K562 (cell line): ENCODE data around the gene KSR2. TPM values are rescaled to one million over a fixed set of nuclear protein-coding genes. Genes with fewer than 3 reads are reported as not detected.
A peak's percentile ranks its signal among the peaks of the same experiment; 100 is the strongest.

Source experiments
- ATAC-seq: fragments of 200-7000 bp; cut with Tn5 transposase; 3 replicates; pipeline ENCODE4 v1.9.1; 2020; ENCODE audit warnings: moderate library complexity
- BruUV-seq: library from RNA; stranded (reverse); fragments of 400-500 nt; replicated peaks from 2 replicates; lab custom pipeline; 2021; lab: Mats Ljungman, UMichigan
- CTCF ChIA-PET: fragments of 300-600 bp; formaldehyde crosslinking; extraction: SDS; loops from one replicate; lab custom pipeline; 2021; ENCODE audit warnings: low intra/inter-chr PET ratio; lab: Yijun Ruan, JAX
- POLR2A ChIA-PET: fragments of 300-600, 350-650 bp; sonication (Branson Sonifier 250); formaldehyde crosslinking; extraction: SDS; loops from one replicate; lab custom pipeline; 2021; ENCODE audit warnings: antibody characterized with exemption, inconsistent platforms; lab: Yijun Ruan, JAX
- DNase-seq, 4 experiments: peaks; one replicate each; pipeline versions ENCODE4 v3.0.0 to v3.0.0-alpha.2; 2011 to 2018; ENCODE audit warnings: low spot score in 3 of 4, mixed read lengths in 3 of 4; ENCODE audit errors: extremely low read depth in 1 of 4
- FAIRE-seq: peaks from 2 replicates; lab custom pipeline; 2011; peaks lifted over from hg19 to GRCh38; lab: Jason Lieb, UNC
- H2AFZ ChIP-seq: 2 replicates; pipeline ENCODE4 v1.6.0; 2011; ENCODE audit warnings: low read depth, low read length, control low read depth, inconsistent platforms
- H3K27ac ChIP-seq: fragments of 200-600 bp; 3 replicates; pipeline ENCODE4 v1.8.0; 2011; ENCODE audit warnings: low read depth, mild to moderate bottlenecking, control low read depth, inconsistent platforms, low read length, moderate library complexity, mixed read lengths; ENCODE audit errors: extremely low read depth
- H3K27me3 ChIP-seq, 2 experiments: fragments of 300-600 bp in 1 of 2; 2 replicates in 1 of 2; 3 replicates in 1 of 2; pipeline versions ENCODE4 v1.6.0 to v1.8.0; 2011; ENCODE audit warnings: inconsistent platforms in 2 of 2, low read length in 2 of 2, mild to moderate bottlenecking in 1 of 2, mixed read lengths in 1 of 2, moderate library complexity in 1 of 2; ENCODE audit not compliant: control insufficient read depth in 2 of 2, insufficient read depth in 2 of 2
- H3K36me3 ChIP-seq: fragments of 300-600 bp; 3 replicates; pipeline ENCODE4 v1.8.0; 2011; ENCODE audit warnings: mild to moderate bottlenecking, low read length, inconsistent platforms; ENCODE audit not compliant: control insufficient read depth, insufficient read depth
- H3K4me1 ChIP-seq, 2 experiments: fragments of 200-600 bp in 1 of 2; replicated peaks in 1 of 2; 2 replicates in 1 of 2; 3 replicates in 1 of 2; pipeline versions ENCODE4 v1.5.1 to v1.8.0; 2011; ENCODE audit warnings: inconsistent platforms in 2 of 2, low read length in 2 of 2, mild to moderate bottlenecking in 1 of 2, mixed read lengths in 1 of 2, moderate library complexity in 1 of 2; ENCODE audit not compliant: control insufficient read depth in 2 of 2, insufficient read depth in 2 of 2
- H3K4me2 ChIP-seq: 2 replicates; pipeline ENCODE4 v1.6.1; 2011; ENCODE audit warnings: low read length, control low read depth, inconsistent platforms, mixed read lengths; ENCODE audit not compliant: insufficient read depth
- H3K4me3 ChIP-seq: fragments of 200-600 bp; sonication (generic), shearing (Covaris generic); 2 replicates; pipeline ENCODE4 v1.5.1; 2016; ENCODE audit warnings: control low read depth, inconsistent platforms
- H3K79me2 ChIP-seq: fragments of 200-600 bp; 3 replicates; pipeline ENCODE4 v1.8.0; 2011; ENCODE audit warnings: low read length, inconsistent platforms; ENCODE audit not compliant: control insufficient read depth, insufficient read depth
- H3K9ac ChIP-seq, 2 experiments: 2 replicates each; pipeline versions ENCODE4 v1.6.0 to v1.6.1; 2011; ENCODE audit warnings: low read depth in 2 of 2, low read length in 2 of 2, control low read depth in 1 of 2, inconsistent platforms in 1 of 2, mild to moderate bottlenecking in 1 of 2, mixed read lengths in 1 of 2; ENCODE audit not compliant: insufficient read depth in 1 of 2
- H3K9me1 ChIP-seq: one replicate; pipeline ENCODE4 v1.6.0; 2011; ENCODE audit warnings: inconsistent platforms, mild to moderate bottlenecking, low read length, moderate library complexity; ENCODE audit not compliant: control insufficient read depth, insufficient read depth
- H3K9me3 ChIP-seq: replicated peaks from 2 replicates; pipeline ENCODE4 v1.5.1; 2011; ENCODE audit warnings: low read depth, low read length, inconsistent platforms; ENCODE audit not compliant: control insufficient read depth, insufficient read depth
- H4K20me1 ChIP-seq: replicated peaks from 2 replicates; pipeline ENCODE4 v1.6.1; 2011; ENCODE audit warnings: low read length, inconsistent platforms, mixed read lengths; ENCODE audit not compliant: control insufficient read depth, insufficient read depth
- EHMT2 ChIP-seq: fragments of 450-650 bp; IDR thresholded peaks from 2 replicates; pipeline ENCODE4 v1.6.1; 2018; ENCODE audit warnings: antibody characterized with exemption
- TSC22D4 ChIP-seq: fragments of 450-650 bp; IDR thresholded peaks from 2 replicates; pipeline ENCODE4 v1.6.1; 2016; ENCODE audit warnings: missing genetic modification characterization, missing biosample characterization, control low read depth
- WGBS: fragments of 100-300 bp; shearing (Covaris generic); methylation state at CpG from one replicate; pipeline ENCODE4 v1.1.6; 2016; ENCODE audit warnings: low coverage, mixed read lengths; ENCODE audit not compliant: insufficient coverage; ENCODE audit errors: missing lambda C conversion rate; 5-methylcytosine and 5-hydroxymethylcytosine counted together
- in situ Hi-C: fragments of 300-500 bp; cut with MboI; formaldehyde crosslinking; loops from 4 replicates; pipeline ENCODE4 v1.15.0; 2018; ENCODE audit warnings: inconsistent platforms, mixed read lengths
- intact Hi-C: fragments of 100-400 bp; cut with micrococcal nuclease; formaldehyde crosslinking; loops from 2 replicates; pipeline ENCODE4 v1.14.2; 2022
- polyA plus RNA-seq, 8 experiments: library from polyadenylated mRNA; depleted of rRNA in 4 of 8; stranded (reverse) in 5 of 8; unstranded in 3 of 8; fragments of >200 nt; fragmentation: Nextera tagmentation in 2 of 8; fragmentation: Illumina TruSeq in 1 of 8; extraction: Ambion mirVana in 2 of 8; extraction: Trizol in 1 of 8; gene quantifications; 2 replicates each; pipeline versions ENCODE4 v1.2.1 to v1.2.3, GENCODE V29; 2011 to 2014; ENCODE audit warnings: inconsistent platforms in 1 of 8, missing spikeins in 1 of 8
- total RNA-seq, 7 experiments: library from RNA; depleted of rRNA in 6 of 7; stranded (reverse); fragments of >200 nt in 6 of 7; fragmentation: Illumina TruSeq in 2 of 7; extraction: Trizol in 2 of 7; gene quantifications; 2 replicates each; pipeline versions ENCODE4 v1.2.1 to v1.2.3, GENCODE V29; 2011 to 2021; ENCODE audit warnings: low replicate concordance in 1 of 7
- TF ChIP-seq, protein P1 (sequence below): fragments of 450-650 bp; IDR thresholded peaks from 2 replicates; pipeline ENCODE4 v1.6.1; 2014; ENCODE audit warnings: low read depth, mild to moderate bottlenecking, moderate library complexity, borderline replicate concordance
- TF ChIP-seq, protein P2 (sequence below), 3 experiments: IDR thresholded peaks in 2 of 3; conservative IDR thresholded peaks in 1 of 3; 2 replicates each; pipeline ENCODE4 v1.5.1; 2011 to 2012; ENCODE audit warnings: low read length in 3 of 3, mild to moderate bottlenecking in 3 of 3, control low read depth in 2 of 3, improper control_type of control experiment in 1 of 3, inconsistent platforms in 1 of 3, low read depth in 1 of 3, mixed read lengths in 1 of 3, moderate library complexity in 1 of 3; ENCODE audit not compliant: insufficient read depth in 2 of 3
- TF ChIP-seq, protein P3 (sequence below): fragments of 250-450 bp; sonication (Bioruptor Pico); IDR thresholded peaks from 2 replicates; pipeline ENCODE4 v1.8.0; 2022; ENCODE audit warnings: moderate library complexity, mild to moderate bottlenecking, inconsistent platforms
- TF ChIP-seq, protein P4 (sequence below): IDR thresholded peaks from 2 replicates; pipeline ENCODE4 v1.6.1; 2011; ENCODE audit warnings: borderline replicate concordance, low read depth, mild to moderate bottlenecking, moderate library complexity, low read length; ENCODE audit not compliant: insufficient read depth, poor library complexity, severe bottlenecking
- TF ChIP-seq, protein P5 (sequence below): sonication (generic); formaldehyde crosslinking; IDR thresholded peaks from 2 replicates; pipeline ENCODE4 v1.8.0; 2022; ENCODE audit warnings: mild to moderate bottlenecking, low read depth, missing genetic modification reagents
- TF ChIP-seq, protein P6 (sequence below): sonication (generic); formaldehyde crosslinking; IDR thresholded peaks from 2 replicates; pipeline ENCODE4 v1.8.0; 2022; ENCODE audit warnings: missing genetic modification reagents, mild to moderate bottlenecking, borderline replicate concordance
- TF ChIP-seq, protein P7 (sequence below): fragments of 450-650 bp; formaldehyde crosslinking; IDR thresholded peaks from 2 replicates; pipeline ENCODE4 v1.4.0; 2022; ENCODE audit warnings: missing genetic modification characterization

KSR2 gene
- total and polyA plus RNA-seq, 9 of the 15 experiments (the other 6 are each of a cell fraction or from before 2014, with no cell fraction given) = not detected

DNA sequence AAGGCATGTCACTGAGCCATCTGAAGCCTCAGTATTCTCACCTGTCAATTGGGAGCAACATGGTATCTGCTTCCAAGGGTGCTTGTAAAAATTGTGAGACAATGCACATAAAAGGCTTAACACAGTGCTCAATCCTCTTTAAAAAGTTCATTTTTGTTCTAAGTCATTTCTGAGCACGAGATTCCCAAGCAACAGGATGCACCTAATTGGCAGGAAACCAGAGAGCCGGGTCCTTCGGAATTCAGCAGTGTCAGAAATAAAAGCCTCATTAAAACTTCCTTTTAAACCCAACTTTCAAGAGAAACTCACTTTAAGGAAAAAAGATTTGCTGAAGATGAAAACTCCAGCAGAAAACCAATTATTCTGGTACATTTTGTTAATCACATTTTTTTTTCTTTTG is 494.9 kb downstream of the KSR2 start (continued):
- TF ChIP-seq, protein P1, sequence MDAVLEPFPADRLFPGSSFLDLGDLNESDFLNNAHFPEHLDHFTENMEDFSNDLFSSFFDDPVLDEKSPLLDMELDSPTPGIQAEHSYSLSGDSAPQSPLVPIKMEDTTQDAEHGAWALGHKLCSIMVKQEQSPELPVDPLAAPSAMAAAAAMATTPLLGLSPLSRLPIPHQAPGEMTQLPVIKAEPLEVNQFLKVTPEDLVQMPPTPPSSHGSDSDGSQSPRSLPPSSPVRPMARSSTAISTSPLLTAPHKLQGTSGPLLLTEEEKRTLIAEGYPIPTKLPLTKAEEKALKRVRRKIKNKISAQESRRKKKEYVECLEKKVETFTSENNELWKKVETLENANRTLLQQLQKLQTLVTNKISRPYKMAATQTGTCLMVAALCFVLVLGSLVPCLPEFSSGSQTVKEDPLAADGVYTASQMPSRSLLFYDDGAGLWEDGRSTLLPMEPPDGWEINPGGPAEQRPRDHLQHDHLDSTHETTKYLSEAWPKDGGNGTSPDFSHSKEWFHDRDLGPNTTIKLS = no peak
- no peak for TF ChIP-seq TSC22D4 (tag)

DNA sequence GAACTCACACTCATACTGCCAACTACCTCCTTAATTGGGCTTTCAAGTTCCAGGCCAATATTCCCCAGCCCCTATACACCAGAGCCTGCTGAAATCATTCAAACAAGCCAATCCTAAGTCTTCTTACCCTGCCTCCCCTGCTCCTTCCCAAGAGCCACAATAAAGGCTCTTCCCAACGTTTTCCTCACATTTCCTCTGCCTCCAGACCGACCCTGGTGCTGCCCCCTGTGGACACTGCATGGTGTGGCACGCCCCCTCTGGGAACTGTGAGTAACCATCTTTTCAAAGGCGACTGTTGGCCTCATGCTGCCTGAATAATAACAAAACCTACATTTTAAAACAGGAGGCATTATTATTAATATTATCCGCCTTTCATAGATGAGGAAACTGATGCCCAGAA is 495.8 kb downstream of the KSR2 start:
- no peak overlapping the region for H3K4me3 ChIP-seq
- 3% methylated on average over 5 of the region's 5 CpGs for WGBS
- H3K27me3 ChIP-seq = no peaks in the 10 kb centered on the region
- ChIA-PET CTCF (no interaction called here), POLR2A (no interaction called here)
- no peak overlapping the region for H2AFZ ChIP-seq
- H3K79me2 ChIP-seq = no peaks in the 10 kb centered on the region
- no peaks in the 10 kb centered on the region for H3K4me1 ChIP-seq
- no peaks in the 10 kb centered on the region for H4K20me1 ChIP-seq
- in situ Hi-C loops = no loop called here
- H3K9me1 ChIP-seq = no peaks in the 10 kb centered on the region
- intact Hi-C loops = loop anchor here (5.0 kb wide), 1 partner anchor 106 kb away; no protein-coding TSS in a partner anchor
- no peak overlapping the region for H3K9ac ChIP-seq
- DNase-seq (peak; percentile 21 to 49 (median 36)), ATAC-seq (peak; percentile 78), FAIRE-seq (no peak)
- no peak overlapping the region for H3K4me2 ChIP-seq
- no TSS peak for BruUV-seq
- no peaks in the 10 kb centered on the region for H3K36me3 ChIP-seq
- 0 out of 2 replicates have a peak, but pooled peaks cover 2% of the 10 kb centered on the region for H3K9me3 ChIP-seq
- no peak overlapping the region for H3K27ac ChIP-seq
- TF ChIP-seq EHMT2 = no peak
- TF ChIP-seq, protein P2, sequence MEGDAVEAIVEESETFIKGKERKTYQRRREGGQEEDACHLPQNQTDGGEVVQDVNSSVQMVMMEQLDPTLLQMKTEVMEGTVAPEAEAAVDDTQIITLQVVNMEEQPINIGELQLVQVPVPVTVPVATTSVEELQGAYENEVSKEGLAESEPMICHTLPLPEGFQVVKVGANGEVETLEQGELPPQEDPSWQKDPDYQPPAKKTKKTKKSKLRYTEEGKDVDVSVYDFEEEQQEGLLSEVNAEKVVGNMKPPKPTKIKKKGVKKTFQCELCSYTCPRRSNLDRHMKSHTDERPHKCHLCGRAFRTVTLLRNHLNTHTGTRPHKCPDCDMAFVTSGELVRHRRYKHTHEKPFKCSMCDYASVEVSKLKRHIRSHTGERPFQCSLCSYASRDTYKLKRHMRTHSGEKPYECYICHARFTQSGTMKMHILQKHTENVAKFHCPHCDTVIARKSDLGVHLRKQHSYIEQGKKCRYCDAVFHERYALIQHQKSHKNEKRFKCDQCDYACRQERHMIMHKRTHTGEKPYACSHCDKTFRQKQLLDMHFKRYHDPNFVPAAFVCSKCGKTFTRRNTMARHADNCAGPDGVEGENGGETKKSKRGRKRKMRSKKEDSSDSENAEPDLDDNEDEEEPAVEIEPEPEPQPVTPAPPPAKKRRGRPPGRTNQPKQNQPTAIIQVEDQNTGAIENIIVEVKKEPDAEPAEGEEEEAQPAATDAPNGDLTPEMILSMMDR (IDR thresholded peaks at IDR 0.05 in 2 of 3, conservative IDR thresholded peaks at IDR 0.05 in 1 of 3; ENCODE audit: insufficient read depth in 2 of 3, low read depth in 1 of 3, low read length in 3 of 3) = peak; percentile 56 to 89 (median 63)
- TF ChIP-seq, protein P3, sequence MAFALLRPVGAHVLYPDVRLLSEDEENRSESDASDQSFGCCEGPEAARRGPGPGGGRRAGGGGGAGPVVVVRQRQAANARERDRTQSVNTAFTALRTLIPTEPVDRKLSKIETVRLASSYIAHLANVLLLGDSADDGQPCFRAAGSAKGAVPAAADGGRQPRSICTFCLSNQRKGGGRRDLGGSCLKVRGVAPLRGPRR (CRISPR knock-in tag) = no peak
- TF ChIP-seq, protein P4, sequence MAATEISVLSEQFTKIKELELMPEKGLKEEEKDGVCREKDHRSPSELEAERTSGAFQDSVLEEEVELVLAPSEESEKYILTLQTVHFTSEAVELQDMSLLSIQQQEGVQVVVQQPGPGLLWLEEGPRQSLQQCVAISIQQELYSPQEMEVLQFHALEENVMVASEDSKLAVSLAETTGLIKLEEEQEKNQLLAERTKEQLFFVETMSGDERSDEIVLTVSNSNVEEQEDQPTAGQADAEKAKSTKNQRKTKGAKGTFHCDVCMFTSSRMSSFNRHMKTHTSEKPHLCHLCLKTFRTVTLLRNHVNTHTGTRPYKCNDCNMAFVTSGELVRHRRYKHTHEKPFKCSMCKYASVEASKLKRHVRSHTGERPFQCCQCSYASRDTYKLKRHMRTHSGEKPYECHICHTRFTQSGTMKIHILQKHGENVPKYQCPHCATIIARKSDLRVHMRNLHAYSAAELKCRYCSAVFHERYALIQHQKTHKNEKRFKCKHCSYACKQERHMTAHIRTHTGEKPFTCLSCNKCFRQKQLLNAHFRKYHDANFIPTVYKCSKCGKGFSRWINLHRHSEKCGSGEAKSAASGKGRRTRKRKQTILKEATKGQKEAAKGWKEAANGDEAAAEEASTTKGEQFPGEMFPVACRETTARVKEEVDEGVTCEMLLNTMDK = peak; percentile 56
- TF ChIP-seq, protein P5, sequence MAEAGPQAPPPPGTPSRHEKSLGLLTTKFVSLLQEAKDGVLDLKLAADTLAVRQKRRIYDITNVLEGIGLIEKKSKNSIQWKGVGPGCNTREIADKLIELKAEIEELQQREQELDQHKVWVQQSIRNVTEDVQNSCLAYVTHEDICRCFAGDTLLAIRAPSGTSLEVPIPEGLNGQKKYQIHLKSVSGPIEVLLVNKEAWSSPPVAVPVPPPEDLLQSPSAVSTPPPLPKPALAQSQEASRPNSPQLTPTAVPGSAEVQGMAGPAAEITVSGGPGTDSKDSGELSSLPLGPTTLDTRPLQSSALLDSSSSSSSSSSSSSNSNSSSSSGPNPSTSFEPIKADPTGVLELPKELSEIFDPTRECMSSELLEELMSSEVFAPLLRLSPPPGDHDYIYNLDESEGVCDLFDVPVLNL (CRISPR knock-in tag) = no peak
- TF ChIP-seq, protein P6, sequence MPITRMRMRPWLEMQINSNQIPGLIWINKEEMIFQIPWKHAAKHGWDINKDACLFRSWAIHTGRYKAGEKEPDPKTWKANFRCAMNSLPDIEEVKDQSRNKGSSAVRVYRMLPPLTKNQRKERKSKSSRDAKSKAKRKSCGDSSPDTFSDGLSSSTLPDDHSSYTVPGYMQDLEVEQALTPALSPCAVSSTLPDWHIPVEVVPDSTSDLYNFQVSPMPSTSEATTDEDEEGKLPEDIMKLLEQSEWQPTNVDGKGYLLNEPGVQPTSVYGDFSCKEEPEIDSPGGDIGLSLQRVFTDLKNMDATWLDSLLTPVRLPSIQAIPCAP (CRISPR knock-in tag) = no peak
- TF ChIP-seq, protein P7, sequence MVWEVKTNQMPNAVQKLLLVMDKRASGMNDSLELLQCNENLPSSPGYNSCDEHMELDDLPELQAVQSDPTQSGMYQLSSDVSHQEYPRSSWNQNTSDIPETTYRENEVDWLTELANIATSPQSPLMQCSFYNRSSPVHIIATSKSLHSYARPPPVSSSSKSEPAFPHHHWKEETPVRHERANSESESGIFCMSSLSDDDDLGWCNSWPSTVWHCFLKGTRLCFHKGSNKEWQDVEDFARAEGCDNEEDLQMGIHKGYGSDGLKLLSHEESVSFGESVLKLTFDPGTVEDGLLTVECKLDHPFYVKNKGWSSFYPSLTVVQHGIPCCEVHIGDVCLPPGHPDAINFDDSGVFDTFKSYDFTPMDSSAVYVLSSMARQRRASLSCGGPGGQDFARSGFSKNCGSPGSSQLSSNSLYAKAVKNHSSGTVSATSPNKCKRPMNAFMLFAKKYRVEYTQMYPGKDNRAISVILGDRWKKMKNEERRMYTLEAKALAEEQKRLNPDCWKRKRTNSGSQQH (CRISPR knock-in tag) = no peak
